Liver (tissue), 3 donors: ENCODE data around the gene PTCD1.

Source experiments
- EGR1 ChIP-seq, 2 donors: IDR thresholded peaks; 2 replicates each; pipeline ENCODE4 v1.6.1; 2016 to 2018; ENCODE audit warnings: antibody characterized with exemption in 2 of 2, low read depth in 2 of 2
- GABPA ChIP-seq, 2 donors: IDR thresholded peaks in 1 of 2; conservative IDR thresholded peaks in 1 of 2; 2 replicates each; pipeline ENCODE4 v1.6.1; 2016; ENCODE audit warnings: antibody characterized with exemption in 2 of 2, mild to moderate bottlenecking in 1 of 2, moderate library complexity in 1 of 2
- TAF1 ChIP-seq: conservative IDR thresholded peaks from 2 replicates; pipeline ENCODE4 v1.6.1; 2016; ENCODE audit warnings: antibody characterized with exemption, mild to moderate bottlenecking
- TF ChIP-seq, protein P1 (sequence below): fragments of 150-350 bp; IDR thresholded peaks from 2 replicates; pipeline ENCODE4 v1.5.1; 2017; ENCODE audit warnings: improper control_type of control experiment, low read depth, low read length; ENCODE audit not compliant: missing input control
- donor health status: healthy.
- donor health status: healthy.

DNA sequence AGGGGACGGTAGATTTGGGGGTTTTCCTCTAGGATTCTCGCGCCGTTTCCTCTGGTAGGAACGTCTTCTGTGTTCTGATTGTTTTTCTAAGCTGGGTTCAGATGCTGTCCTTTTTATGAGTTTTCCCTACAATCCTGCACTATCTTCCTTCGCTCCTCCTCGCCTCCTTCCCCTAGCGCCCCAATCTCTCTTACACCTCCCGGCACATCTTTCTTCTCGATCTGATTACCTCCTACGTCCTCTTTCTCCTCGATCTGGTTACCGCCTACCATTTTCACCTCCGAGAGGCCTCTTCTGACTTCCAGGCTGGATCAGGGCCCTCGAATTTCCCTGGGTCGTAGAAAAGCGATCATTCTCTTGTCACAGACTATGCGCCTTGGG lies 29.4 kb downstream of the PTCD1 start:
- TF ChIP-seq TAF1, result no peak
- TF ChIP-seq, protein P1, sequence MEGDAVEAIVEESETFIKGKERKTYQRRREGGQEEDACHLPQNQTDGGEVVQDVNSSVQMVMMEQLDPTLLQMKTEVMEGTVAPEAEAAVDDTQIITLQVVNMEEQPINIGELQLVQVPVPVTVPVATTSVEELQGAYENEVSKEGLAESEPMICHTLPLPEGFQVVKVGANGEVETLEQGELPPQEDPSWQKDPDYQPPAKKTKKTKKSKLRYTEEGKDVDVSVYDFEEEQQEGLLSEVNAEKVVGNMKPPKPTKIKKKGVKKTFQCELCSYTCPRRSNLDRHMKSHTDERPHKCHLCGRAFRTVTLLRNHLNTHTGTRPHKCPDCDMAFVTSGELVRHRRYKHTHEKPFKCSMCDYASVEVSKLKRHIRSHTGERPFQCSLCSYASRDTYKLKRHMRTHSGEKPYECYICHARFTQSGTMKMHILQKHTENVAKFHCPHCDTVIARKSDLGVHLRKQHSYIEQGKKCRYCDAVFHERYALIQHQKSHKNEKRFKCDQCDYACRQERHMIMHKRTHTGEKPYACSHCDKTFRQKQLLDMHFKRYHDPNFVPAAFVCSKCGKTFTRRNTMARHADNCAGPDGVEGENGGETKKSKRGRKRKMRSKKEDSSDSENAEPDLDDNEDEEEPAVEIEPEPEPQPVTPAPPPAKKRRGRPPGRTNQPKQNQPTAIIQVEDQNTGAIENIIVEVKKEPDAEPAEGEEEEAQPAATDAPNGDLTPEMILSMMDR, result no peak
- no peak for TF ChIP-seq GABPA (IDR thresholded peaks at IDR 0.05 in 1 of 2, conservative IDR thresholded peaks at IDR 0.05 in 1 of 2)
- no peak for TF ChIP-seq EGR1 (IDR thresholded peaks at IDR 0.05; ENCODE audit: low read depth in 2 of 2)
